HG03060 (cell line): ENCODE data around the gene NFKB1.
"Not testable (repeated sequence)": the region's sequence is repeated elsewhere in the genome, so short reads cannot be mapped to it uniquely, and the experiment has no call there.

ENCODE experiments used
- ATAC-seq: cut with Tn5 transposase; IDR thresholded peaks from one replicate; pipeline ENCODE4 v1.9.1; 2021; ENCODE audit warnings: low read depth, moderate number of reproducible peaks; ENCODE audit not compliant: unreplicated experiment

The NFKB1 gene

DNA sequence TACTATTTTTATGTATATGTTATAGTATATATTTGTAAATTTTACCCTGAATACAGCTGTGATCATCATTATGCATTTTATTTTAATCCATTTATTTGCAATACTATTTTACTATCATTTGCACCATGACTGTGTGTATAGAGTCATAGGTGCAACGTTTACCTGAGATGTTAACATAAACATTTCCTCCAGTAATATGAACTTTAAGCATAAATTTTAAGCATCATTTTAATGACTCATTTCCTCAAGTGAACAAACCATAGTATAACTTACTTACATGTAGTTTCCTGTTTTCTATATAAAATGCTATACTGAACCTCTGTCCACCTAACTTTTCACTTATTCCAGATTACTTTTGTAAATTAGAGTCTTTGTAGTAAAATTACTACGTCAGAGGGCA lies 92.8 kb downstream of the NFKB1 start:
- no peak for ATAC-seq

DNA sequence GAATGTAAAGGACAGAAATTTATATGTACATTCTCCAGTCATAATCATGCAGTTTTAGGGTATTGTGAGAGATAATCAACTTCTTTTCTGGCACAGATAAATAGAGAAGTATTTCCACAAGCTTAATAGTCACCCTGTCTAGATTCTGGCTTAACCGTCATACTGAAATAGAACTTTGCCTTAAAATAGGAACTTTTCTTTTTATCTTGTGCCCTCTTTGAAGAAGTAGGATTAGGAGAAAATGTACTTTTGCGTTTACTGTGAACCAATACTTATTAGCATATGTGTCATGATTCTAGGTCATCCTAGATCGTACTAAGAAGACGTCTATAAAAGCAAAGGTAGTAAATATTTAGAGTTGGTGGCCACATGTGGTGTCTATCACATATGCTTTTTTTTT lies 95.4 kb downstream of the NFKB1 start:
- no peak for ATAC-seq

GRCh38 chr4:102598086-102598761 lies 97.1 kb downstream of the NFKB1 start:
- ATAC-seq = no peak

DNA sequence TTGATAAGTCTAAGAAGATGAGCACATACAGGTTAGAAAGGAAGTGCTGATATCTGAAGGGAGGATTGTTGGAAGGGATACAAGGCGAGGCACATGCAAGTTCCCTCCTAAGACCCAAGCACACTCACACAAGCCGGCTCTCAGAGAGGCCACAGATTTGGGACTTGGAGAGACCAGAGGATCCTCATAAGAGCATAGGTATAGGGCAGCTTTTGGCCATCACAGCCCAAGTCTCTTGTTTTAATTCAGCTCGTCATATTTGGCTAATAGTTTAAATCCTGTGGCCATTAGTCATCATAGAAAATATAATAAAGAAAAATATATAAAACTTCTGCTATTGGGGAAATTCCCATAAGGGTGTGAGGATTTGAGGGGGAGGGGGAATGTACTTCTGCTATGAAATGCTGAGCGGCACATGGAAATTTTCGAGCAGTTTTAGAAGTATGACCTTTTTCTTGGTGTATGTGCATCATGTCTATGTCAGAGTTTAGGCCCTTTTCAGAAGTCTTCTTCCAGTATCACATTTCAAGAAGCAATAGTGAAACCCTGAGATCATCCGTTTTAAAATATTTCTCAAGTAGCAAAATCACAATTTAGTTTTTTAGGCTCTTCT lies 97.7 kb downstream of the NFKB1 start:
- no peak for ATAC-seq

DNA sequence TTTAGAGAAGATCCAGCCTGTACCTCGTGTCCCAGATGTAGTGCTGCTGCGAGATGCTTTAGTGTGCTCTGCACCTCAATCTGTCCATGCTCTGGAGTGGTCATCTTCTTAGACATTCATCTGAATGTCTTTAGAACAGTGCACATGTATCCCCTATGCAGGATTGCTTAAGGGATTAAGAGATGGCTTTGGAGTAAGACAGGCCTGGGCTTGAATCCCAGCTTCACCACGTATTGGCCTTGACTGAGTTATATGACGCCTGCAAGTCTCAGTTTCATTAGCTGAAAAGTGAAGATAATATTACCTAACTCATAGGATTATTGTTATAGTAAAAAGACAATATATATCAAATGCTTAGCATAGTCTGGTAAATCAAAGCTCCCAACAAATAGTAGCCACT lies 98.3 kb downstream of the NFKB1 start:
- ATAC-seq = no peak

DNA sequence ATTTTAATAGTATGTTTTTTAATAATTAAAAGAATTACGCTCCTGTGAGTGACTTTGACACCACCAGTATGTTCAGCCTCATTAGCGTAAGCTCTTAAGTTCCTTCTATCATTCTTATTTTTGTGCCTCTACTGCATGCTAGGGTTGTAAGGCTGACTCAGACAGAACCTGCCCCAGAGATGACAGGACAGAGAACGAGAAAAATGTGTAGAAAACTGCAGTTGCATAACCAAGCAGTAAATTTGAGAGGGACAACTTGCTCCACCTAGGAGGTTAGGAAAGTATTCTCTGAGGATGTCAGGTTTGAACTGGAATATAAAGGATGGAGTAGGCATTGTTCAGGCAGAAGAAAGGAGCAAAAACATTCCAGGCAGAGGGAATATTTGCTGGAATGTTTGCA lies 98.7 kb downstream of the NFKB1 start:
- no peak for ATAC-seq

DNA sequence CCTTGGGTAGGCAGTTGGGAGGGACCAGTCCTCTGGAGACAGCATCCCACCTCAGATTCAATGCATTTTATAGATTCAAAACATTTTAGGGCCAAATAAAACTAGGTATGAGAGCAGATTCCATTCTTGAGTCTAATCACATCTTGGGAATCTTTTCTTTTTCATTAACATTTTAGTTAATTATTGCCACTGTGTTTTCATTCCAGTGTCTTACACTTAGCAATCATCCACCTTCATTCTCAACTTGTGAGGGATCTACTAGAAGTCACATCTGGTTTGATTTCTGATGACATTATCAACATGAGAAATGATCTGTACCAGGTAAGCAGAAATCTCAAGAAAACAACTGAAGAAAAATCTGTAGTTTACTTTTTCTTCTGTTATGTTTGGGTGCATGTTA lies 99.5 kb downstream of the NFKB1 start:
- no peak for ATAC-seq

DNA sequence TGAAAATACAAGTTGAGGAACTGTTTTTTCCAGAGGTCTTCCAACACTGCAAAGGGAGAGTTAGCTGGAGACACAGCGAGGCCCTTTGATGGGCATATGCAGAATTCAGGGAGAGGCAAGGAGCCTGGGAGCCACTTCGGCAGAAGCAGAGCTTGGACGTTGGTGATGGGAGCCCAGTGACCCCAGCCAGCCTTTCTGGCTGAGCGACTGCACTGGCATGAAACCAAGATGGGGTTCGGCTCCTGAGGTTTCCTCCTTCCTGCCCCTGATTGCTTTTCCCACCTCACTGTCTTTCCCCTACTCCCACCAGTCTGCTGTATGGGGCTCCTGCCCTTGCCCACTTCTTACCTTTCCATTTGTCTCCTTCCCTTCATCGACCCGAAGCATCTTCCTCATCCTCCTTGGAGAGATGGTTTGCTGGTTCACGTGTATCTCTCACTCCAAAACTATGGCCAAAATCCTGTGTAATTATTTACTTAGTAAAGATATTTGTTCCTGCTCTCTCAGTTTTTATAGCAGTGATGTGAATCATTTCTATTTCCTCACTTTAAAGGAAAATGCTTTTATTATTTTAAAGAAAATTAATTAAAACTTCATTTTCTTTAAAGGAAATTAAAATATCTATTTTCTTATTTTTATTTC lies 100.5 kb downstream of the NFKB1 start:
- ATAC-seq = no peak

- ATAC-seq = no peak
These were observed 103.2 kb downstream of the NFKB1 start for GRCh38 chr4:102604222-102604940.

DNA sequence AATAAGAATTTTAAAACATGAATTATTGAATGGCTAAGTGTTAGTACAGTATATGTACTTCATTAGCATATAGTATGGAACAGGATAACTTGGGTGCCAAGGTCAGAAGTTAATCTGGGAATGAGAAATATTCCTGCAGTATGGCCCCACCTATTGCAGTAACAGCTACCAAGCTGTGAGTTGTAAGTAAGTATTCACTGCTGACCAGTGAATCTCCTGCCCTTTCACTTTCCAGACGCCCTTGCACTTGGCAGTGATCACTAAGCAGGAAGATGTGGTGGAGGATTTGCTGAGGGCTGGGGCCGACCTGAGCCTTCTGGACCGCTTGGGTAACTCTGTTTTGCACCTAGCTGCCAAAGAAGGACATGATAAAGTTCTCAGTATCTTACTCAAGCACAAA lies 105.1 kb downstream of the NFKB1 start:
- no peak for ATAC-seq

DNA sequence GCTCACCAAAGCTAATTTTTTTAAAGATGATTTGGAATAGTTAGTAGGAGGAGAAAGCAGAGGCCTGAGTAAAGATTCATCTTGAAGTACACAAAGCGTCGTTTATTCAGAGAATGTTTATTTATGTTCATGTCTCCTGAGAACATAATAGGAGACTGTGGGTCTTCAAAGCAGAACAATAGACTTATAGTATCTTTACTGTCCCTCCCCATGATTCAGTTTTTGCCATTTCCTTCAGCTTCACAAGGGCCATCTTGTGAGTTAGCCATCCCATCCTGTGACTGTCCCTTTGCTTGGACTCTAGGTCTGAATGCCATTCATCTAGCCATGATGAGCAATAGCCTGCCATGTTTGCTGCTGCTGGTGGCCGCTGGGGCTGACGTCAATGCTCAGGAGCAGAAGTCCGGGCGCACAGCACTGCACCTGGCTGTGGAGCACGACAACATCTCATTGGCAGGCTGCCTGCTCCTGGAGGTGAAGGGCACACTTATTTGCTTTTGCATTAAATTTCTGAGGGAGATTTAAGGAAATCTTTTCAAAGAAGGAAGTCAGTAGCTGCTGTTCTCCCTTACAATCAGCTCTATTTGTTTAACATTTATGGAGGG lies 105.8 kb downstream of the NFKB1 start:
- ATAC-seq = no peak

DNA sequence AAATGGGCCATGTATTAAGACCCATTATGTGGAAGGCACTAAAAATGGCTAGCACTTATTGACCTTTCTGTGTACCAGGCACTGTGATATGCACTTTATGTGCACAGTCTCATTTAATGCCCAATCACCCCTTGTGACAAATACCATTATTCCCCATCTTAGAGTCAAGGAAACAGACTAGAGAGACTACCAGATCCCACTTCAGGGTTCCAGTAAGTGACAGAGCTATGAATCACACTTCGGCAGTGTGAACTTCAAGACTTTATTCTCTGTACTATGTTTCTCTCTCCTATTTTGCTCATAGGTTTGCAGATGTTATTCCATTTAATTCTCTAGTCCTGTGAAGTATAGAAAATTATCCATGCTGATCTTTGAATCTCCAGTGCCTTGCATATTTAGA lies 107.0 kb downstream of the NFKB1 start:
- ATAC-seq = no peak

GRCh38 chr4:102610007-102610406 lies 108.8 kb downstream of the NFKB1 start:
- no peak for ATAC-seq

DNA sequence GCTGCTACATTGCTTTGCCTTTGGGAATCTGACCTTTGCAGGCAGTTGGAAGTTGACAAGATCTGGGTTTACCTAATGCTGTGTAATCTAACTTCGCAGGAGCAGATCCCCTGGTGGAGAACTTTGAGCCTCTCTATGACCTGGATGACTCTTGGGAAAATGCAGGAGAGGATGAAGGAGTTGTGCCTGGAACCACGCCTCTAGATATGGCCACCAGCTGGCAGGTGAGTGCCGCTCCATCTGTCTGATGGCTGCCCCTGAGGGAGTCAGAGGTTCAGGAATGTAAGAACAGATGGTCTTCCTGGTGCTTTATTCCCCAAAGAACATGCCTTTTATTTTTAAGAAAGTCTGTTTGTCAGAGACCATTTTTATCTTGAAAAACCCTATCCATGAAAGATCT lies 109.3 kb downstream of the NFKB1 start:
- no peak for ATAC-seq

DNA sequence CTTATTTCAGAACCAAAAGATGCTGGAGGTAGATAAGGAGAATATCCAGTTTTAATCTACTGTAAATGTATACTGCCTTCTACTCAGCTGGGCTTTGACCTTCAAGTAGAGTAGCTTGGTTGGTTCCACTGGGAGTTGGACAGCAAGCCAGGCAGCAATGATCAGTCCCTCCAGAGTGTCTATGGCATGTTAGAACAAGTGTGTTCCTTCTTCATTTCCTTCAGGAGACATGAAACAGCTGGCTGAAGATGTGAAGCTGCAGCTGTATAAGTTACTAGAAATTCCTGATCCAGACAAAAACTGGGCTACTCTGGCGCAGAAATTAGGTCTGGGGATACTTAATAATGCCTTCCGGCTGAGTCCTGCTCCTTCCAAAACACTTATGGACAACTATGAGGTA lies 111.1 kb downstream of the NFKB1 start:
- no peak for ATAC-seq

- no peak for ATAC-seq
These were observed 111.7 kb downstream of the NFKB1 start for GRCh38 chr4:102612824-102613366.

- ATAC-seq = no peak
These were observed 113.6 kb downstream of the NFKB1 start for GRCh38 chr4:102614801-102615200.

DNA sequence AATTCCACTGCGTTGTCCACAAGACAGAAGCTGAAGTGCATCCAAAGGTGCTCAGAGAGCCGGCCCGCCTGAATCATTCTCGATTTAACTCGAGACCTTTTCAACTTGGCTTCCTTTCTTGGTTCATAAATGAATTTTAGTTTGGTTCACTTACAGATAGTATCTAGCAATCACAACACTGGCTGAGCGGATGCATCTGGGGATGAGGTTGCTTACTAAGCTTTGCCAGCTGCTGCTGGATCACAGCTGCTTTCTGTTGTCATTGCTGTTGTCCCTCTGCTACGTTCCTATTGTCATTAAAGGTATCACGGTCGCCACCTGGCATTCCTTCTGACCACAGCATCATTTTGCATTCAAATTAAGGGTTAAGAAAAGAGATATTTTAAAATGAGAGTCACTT lies 115.5 kb downstream of the NFKB1 start:
- ATAC-seq = no peak

- ATAC-seq = not testable (repeated sequence)
These were observed 117.9 kb downstream of the NFKB1 start for GRCh38 chr4:102619021-102619420.

DNA sequence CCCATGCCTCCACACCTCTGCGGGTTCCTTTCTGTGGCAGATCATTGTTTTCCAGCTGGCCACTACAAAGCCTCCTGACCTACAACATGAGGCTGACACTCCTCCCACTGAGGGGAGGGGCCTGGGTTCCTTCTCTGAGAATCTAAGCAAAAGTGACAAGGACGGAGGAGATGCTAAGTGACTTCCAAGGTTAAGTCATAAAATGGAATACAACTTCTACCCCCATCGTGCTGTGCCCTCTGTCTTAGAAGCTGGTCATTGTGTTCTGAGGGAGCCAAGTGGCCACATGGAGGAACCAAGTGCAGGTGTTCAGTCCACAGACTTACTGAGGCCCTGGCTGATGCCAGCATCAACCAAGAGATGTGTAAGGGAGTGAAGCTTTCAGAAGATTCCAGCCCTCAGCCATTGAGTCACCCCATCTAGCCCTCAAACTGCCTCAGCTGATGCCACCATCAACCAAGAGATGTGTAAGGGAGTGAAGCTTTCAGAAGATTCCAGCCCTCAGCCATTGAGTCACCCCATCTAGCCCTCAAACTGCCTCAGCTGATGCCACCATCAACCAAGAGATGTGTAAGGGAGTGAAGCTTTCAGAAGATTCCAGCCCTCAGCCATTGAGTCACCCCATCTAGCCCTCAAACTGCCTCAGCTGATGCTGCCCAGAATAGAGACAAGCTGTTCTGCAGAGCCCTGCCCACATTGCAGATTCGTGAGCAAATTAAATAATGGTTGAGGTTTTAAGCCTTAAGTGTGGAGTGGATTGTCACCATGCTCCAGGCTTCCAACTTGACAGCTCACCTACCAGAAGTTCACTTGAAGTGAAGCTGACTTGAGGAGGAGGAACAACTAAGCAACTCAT lies 118.8 kb downstream of the NFKB1 start:
- not testable (repeated sequence) for ATAC-seq
